ENCODE measurements around the gene DENND1A.

Gene DENND1A

DNA sequence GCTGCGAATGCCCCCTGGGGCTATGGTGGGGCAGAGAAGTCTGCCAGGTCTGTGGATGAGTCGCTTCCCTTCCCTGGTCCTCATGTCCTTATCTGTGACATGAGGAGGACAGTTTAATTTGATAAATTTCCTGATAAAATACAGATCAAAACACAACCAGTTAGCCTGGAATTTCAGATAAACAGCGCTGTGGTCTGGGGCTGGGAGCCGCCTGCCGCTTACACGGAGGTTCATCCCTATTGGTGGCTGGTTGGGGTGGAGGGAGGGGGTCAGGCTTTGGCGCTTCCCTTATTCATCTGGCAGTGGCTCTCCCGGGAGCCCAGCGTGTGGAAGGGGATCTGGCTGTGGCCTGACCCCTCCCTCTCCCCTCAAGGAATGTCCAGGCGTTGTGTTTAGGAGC, 556.0 kb downstream of the DENND1A start:
- Histone ChIP-seq H3F3A (ENCODE audit: insufficient read depth) (no peaks in the 10 kb centered on the region), H3K79me2 (ENCODE audit: insufficient read depth, low read length) (no peaks in the 10 kb centered on the region), H3K36me3 (ENCODE audit: low read length) (no peaks in the 10 kb centered on the region), H4K20me1 (ENCODE audit: low read depth, low read length) (no peaks in the 10 kb centered on the region), H3K9ac (ENCODE audit: low read length) (no peak overlapping the region), H2AFZ (ENCODE audit: low read depth, low read length, severe bottlenecking) (no peak overlapping the region), H3K9me3 (ENCODE audit: insufficient read depth, low read length) (no peaks in the 10 kb centered on the region), H3K27me3 (ENCODE audit: low read length) (no peaks in the 10 kb centered on the region), H3K4me2 (ENCODE audit: low read depth, low read length, poor library complexity, severe bottlenecking) (no peak overlapping the region), H3K9me2 (replicated peaks; ENCODE audit: insufficient read depth, low read length) (no peaks in the 10 kb centered on the region), H3K4me3 (ENCODE audit: insufficient read depth, low read length, poor library complexity, severe bottlenecking) (no peak overlapping the region), H3K27ac (ENCODE audit: low read depth, low read length) (no peak overlapping the region)
- TF ChIP-seq EZH2phosphoT487 (conservative IDR thresholded peaks at IDR 0.05; ENCODE audit: low read length), result no peak
- TF ChIP-seq, protein P1, sequence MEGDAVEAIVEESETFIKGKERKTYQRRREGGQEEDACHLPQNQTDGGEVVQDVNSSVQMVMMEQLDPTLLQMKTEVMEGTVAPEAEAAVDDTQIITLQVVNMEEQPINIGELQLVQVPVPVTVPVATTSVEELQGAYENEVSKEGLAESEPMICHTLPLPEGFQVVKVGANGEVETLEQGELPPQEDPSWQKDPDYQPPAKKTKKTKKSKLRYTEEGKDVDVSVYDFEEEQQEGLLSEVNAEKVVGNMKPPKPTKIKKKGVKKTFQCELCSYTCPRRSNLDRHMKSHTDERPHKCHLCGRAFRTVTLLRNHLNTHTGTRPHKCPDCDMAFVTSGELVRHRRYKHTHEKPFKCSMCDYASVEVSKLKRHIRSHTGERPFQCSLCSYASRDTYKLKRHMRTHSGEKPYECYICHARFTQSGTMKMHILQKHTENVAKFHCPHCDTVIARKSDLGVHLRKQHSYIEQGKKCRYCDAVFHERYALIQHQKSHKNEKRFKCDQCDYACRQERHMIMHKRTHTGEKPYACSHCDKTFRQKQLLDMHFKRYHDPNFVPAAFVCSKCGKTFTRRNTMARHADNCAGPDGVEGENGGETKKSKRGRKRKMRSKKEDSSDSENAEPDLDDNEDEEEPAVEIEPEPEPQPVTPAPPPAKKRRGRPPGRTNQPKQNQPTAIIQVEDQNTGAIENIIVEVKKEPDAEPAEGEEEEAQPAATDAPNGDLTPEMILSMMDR (IDR thresholded peaks at IDR 0.05; ENCODE audit: insufficient read depth, low read length, poor library complexity, severe bottlenecking), result no peak

DNA sequence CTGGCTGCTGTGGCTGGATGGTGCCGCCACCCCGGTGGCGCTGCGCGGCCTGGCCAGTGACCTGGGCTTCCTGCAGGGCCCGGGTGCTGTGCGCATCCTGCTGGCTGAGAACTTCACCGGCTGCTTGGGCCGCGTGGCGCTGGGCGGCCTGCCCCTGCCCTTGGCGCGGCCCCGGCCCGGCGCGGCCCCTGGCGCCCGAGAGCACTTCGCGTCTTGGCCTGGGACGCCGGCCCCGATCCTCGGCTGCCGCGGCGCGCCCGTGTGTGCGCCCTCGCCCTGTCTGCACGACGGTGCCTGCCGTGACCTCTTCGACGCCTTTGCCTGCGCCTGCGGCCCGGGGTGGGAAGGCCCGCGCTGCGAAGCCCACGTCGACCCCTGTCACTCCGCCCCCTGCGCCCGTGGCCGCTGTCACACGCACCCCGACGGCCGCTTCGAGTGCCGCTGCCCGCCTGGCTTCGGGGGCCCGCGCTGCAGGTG, 556.4 kb downstream of the DENND1A start:
- no peak overlapping the region for H3K4me2 ChIP-seq (ENCODE audit: low read depth, low read length, poor library complexity, severe bottlenecking)
- no peak overlapping the region for H3K27ac ChIP-seq (ENCODE audit: low read depth, low read length)
- no peaks in the 10 kb centered on the region for H3K79me2 ChIP-seq (ENCODE audit: insufficient read depth, low read length)
- no peaks in the 10 kb centered on the region for H3K9me3 ChIP-seq (ENCODE audit: insufficient read depth, low read length)
- H3K36me3 ChIP-seq (ENCODE audit: low read length), result no peaks in the 10 kb centered on the region
- no peaks in the 10 kb centered on the region for H3K9me2 ChIP-seq (replicated peaks; ENCODE audit: insufficient read depth, low read length)
- H3F3A ChIP-seq (ENCODE audit: insufficient read depth), result no peaks in the 10 kb centered on the region
- H4K20me1 ChIP-seq (ENCODE audit: low read depth, low read length), result no peaks in the 10 kb centered on the region
- H3K27me3 ChIP-seq (ENCODE audit: low read length), result no peaks in the 10 kb centered on the region
- H3K4me3 ChIP-seq (ENCODE audit: insufficient read depth, low read length, poor library complexity, severe bottlenecking), result no peak overlapping the region
- no peak overlapping the region for H3K9ac ChIP-seq (ENCODE audit: low read length)
- H2AFZ ChIP-seq (ENCODE audit: low read depth, low read length, severe bottlenecking), result no peak overlapping the region
- TF ChIP-seq, protein P1 (IDR thresholded peaks at IDR 0.05; ENCODE audit: insufficient read depth, low read length, poor library complexity, severe bottlenecking), result no peak
- no peak for TF ChIP-seq EZH2phosphoT487 (conservative IDR thresholded peaks at IDR 0.05; ENCODE audit: low read length)

DNA sequence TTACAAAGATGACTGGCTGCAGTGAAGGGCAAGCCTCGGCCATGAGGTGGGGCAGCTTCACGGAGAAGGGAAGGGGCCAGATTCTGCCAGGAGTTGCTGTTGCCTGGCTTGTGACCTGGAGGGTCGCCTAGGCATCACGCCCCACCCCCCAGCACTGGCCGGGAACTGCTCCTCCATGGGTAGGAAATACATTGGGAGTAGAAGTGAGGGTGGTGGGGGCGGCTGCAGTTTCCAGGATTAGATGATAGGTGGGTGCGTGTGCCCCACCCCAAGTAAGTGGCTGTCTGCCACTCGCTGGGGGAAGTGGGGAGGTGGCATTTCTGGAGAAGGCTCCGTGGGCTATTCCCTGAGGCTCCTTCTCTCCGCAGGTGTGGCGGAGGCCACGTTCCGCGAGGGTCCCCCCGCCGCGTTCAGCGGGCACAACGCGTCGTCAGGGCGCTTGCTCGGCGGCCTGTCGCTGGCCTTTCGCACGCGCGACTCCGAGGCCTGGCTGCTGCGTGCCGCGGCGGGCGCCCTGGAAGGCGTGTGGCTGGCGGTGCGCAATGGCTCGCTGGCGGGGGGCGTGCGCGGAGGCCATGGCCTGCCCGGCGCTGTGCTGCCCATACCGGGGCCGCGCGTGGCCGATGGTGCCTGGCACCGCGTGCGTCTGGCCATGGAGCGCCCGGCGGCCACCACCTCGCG, 557.0 kb downstream of the DENND1A start:
- Histone ChIP-seq H3K27ac (ENCODE audit: low read depth, low read length) (no peak overlapping the region), H3K4me2 (ENCODE audit: low read depth, low read length, poor library complexity, severe bottlenecking) (no peak overlapping the region), H2AFZ (ENCODE audit: low read depth, low read length, severe bottlenecking) (no peak overlapping the region), H3K9me2 (replicated peaks; ENCODE audit: insufficient read depth, low read length) (no peaks in the 10 kb centered on the region), H4K20me1 (ENCODE audit: low read depth, low read length) (no peaks in the 10 kb centered on the region), H3K36me3 (ENCODE audit: low read length) (no peaks in the 10 kb centered on the region), H3K4me3 (ENCODE audit: insufficient read depth, low read length, poor library complexity, severe bottlenecking) (no peak overlapping the region), H3K27me3 (ENCODE audit: low read length) (no peaks in the 10 kb centered on the region), H3K79me2 (ENCODE audit: insufficient read depth, low read length) (no peaks in the 10 kb centered on the region), H3K9ac (ENCODE audit: low read length) (no peak overlapping the region), H3F3A (ENCODE audit: insufficient read depth) (no peaks in the 10 kb centered on the region), H3K9me3 (ENCODE audit: insufficient read depth, low read length) (no peaks in the 10 kb centered on the region)
- TF ChIP-seq, protein P1 (IDR thresholded peaks at IDR 0.05; ENCODE audit: insufficient read depth, low read length, poor library complexity, severe bottlenecking), result no peak
- TF ChIP-seq EZH2phosphoT487 (conservative IDR thresholded peaks at IDR 0.05; ENCODE audit: low read length), result no peak

Data from SU-DHL-6 (cell line).